Retinal pigment epithelial cell (primary cell): ENCODE results near the gene NOVA2.

ENCODE experiments used
- DNase-seq: peaks from one replicate; pipeline ENCODE4 v3.0.0-alpha.2; 2010; ENCODE audit warnings: low read depth
- H3K4me3 ChIP-seq: 2 replicates; pipeline ENCODE4 v1.5.1; 2011; ENCODE audit warnings: mild to moderate bottlenecking, low read length, control low read depth, moderate library complexity
- CTCF ChIP-seq: conservative IDR thresholded peaks from 2 replicates; pipeline ENCODE4 v1.5.1; 2011; ENCODE audit warnings: low read depth, low read length, control low read depth, inconsistent platforms

NOVA2 gene

DNA sequence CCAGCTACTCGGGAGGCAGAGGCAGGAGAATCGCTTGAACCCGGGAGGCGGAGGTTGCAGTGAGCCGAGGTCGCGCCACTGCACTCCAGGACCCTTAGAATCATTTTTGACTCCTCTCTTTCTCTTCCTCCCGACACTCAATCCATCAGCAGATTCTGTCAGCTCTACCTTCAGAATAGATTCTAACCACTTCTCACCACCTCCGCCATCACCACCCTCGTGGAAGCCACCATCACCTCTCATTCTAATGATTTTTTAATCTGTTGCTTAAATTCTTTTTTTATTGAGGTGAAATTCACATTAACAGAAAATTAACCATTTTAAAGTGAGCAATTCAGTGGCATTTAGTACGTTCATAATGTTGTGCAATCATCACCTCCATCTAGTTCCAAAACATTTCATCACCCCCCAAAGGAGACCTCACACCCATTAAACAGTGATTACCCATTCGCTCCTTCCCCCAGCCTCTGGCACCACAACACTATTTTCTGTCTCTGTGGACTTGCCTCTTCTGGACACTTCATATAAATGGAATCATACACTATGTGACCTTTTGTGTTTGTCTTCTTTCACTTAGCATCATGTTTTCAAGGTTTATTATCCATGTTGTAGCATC, 16.6 kb upstream of the NOVA2 start:
- no peak overlapping the region for H3K4me3 ChIP-seq
- no peak for DNase-seq
- no peak for TF ChIP-seq CTCF

DNA sequence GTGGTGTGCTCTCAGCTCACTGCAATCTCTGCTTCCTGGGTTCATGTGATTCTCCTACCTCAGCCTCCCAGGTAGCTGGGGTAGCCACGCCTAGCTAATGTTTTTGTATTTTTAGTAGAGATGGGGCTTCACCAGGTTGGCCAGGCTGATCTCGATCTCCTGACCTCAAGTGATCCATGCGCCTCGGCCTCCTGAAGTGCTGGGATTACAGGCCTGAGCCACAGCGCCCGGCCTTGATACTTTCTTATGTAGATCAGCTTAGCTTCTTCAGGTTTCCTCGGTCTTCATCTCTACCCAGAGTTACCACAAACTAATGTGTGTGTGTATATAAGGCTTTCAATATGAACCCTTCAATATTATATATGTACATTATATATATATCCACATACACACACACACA, 11.7 kb upstream of the NOVA2 start:
- no peak for TF ChIP-seq CTCF
- H3K4me3 ChIP-seq: no peak overlapping the region
- DNase-seq: no peak

DNA sequence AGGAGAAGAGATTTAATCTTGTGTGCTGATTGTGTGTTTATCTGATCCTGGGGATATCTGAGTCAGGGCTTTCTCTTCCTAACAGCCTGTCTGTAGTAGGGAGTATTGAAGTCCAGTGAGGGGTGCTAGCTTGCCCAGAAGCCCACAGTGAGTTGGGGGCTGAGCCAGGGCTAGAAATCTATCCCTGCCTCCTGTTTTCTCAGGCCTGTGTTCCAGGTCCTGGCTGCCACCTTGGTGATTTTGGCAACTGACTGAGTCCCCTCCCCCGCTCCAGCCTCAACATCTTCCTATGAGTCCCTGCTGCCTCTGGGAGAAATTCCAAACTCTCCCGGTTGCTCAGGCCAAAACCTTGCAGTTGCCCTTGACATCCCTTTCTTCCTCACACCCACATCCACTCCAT, 7.7 kb upstream of the NOVA2 start:
- DNase-seq: no peak
- TF ChIP-seq CTCF: no peak
- no peak overlapping the region for H3K4me3 ChIP-seq

DNA sequence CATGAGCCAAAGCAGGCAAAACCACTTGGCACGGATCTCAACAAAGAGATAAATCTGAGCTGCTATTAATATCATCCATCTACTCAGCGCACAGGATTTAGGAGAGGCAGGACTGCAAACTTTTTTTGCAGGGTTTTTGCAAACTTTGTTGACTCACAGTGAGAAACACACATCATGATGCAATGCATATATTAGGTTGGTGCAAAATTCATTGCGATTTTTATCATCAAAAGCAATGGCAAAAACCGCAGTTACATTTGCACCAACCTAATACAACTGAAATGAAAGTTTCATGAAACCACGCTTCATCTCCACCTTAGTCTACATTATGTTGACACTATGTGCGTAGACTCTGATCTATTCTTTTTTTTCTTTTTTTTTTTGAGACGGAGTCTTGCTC, 4.5 kb upstream of the NOVA2 start:
- no peak overlapping the region for H3K4me3 ChIP-seq
- no peak for TF ChIP-seq CTCF
- no peak for DNase-seq

DNA sequence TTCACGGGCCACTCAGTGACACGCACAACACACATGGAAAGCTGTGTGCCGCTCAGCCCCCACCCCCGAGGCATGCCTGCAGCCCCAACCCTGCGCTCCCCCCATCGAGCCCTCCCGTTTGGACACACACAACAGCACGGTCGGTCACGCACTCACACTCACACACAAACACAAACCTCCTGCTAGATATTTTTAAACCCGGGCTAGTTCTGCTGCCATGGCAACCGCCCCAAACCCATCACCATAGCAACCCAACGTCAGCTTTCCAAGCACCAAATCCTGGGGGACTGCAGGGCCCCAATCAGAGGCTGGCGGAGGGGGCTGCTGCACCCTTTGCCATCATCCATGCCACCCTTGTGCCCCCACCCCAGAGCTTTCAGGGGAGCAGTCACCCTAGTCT, 2.5 kb upstream of the NOVA2 start:
- no peak overlapping the region for H3K4me3 ChIP-seq
- DNase-seq: no peak
- no peak for TF ChIP-seq CTCF

DNA sequence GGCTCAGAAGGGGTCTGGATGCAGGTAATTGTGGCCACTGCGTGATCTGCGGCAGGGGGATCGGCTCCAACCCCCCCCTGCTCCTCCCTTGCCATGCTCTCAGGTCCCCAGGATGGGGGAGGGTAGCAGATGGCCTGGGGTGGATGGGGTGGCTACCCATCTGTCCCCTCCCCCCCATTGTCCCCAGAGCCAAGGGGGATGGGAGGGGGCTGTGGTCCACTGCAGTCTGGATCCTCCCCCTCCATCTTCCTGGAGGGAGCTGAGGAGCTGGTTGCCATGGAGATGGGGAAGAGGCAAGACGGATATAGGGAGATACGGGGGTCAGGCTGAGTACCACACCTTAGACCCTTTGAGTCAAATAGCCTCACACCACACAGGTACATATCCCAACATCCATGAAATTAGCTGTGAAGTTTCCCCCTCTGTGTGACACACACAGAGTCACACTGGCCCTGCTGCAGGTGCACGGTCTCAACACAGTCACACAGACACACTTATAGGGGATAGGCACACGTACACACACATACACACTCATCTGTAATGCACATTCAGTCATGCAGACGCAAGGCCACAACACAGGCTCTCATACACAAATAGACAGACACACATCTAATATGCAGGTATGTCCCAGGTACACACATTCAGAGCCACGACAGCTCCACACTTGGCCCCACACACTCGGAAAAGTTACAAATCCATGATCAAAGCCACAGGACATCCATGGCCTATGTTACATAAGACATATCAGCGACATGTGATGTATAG, 1.8 kb upstream of the NOVA2 start:
- no peak for DNase-seq
- H3K4me3 ChIP-seq: no peak overlapping the region
- TF ChIP-seq CTCF: no peak

DNA sequence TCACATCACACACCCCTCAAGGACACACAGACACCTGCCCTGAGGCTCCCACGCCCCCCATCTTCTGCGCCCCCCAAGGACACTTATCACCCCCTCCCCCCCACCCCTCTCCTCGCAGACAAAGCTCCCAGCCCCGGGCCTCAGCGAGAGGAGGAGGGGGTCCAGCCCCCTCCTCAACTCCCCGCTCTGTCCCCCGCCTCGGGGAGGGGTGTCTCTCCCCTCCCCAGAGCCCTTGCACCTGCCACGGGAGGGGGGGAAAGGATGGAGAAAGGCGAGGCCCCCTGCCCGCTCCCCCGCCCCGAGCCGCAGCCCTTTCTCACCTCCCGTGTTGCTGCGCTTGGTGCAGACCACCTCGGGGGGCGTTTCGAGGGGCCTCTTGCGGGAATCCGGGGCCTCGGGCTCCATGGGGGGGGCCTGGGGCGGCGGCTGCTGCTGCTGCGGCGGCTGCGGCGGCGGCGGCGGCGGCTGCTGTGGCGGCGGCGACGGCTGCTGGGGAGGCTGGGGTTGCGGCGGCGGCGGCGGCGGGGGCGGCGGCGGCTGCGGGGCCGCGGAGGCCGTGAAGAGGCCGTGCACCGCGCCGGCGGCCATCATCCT, 621 bp downstream of the NOVA2 start:
- no peak for TF ChIP-seq CTCF
- H3K4me3 ChIP-seq: no peak overlapping the region
- no peak for DNase-seq
